GM06990 (cell line): ENCODE measurements around the gene MECP2.

ENCODE experiments used
- DNase-seq: peaks from one replicate; pipeline ENCODE4 v3.0.0-alpha.2; 2011; ENCODE audit not compliant: insufficient read length; ENCODE audit errors: extremely low read depth
- H3K27me3 ChIP-seq: replicated peaks from 2 replicates; pipeline ENCODE4 v1.6.0; 2011; ENCODE audit warnings: low read length; ENCODE audit not compliant: control insufficient read depth, insufficient read depth
- H3K36me3 ChIP-seq: 2 replicates; pipeline ENCODE4 v1.5.1; 2011; ENCODE audit warnings: low read length; ENCODE audit not compliant: control insufficient read depth, insufficient read depth
- H3K4me3 ChIP-seq: replicated peaks from 2 replicates; pipeline ENCODE4 v1.5.1; 2011; ENCODE audit warnings: low read depth, mild to moderate bottlenecking, control low read depth, low read length
- CTCF ChIP-seq: IDR thresholded peaks from 2 replicates; pipeline ENCODE4 v1.5.1; 2011; ENCODE audit warnings: low read length, control low read depth, mild to moderate bottlenecking, inconsistent platforms; ENCODE audit not compliant: insufficient read depth, poor library complexity, severe bottlenecking

MECP2 gene

GRCh38 chrX:154046940-154047610, 50.4 kb downstream of the MECP2 start:
- H3K36me3 ChIP-seq, result no peaks in the 10 kb centered on the region; the same call in 1 of the 2 replicates

DNA sequence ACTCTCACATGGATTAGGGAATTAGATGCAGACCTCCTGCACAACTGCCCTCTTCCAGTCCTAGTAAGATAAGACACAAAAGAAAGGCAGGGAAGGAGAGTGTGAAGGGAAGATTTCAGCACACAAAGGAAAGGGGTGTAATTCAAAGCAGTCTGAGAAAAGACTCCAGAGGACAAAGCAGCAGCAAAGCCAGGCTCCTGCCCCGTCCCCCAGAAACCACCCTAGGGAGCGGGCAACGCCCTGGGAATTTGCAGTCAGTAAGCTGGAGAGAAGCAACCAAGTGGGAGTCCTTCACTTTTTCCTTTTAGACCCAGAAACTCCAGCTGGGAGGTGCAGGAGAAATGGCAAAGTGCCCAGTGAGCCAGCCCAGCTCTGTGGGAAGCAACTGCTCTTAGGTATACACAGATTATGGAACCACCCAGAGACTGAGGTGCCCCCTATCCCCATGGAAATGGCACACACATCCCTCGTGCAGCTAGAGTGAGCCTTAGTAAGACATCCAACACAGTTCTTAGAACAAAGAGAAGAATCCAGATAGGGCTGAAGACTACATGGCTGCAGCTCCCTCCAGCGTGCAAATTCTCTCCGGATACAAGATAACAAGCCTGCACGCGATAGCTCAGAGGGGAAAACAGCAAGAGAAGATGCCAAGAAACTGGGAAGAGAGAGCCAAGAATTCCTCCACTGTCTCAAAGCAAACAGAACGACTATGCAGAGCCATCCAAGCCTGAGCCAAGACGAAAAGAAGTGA, 51.3 kb downstream of the MECP2 start:
- no peak overlapping the region for H3K4me3 ChIP-seq
- no peak for TF ChIP-seq CTCF
- DNase-seq, result no peak
- H3K27me3 ChIP-seq, result no peaks in the 10 kb centered on the region
- H3K36me3 ChIP-seq, result no peaks in the 10 kb centered on the region; the same call in 1 of the 2 replicates

More at GRCh38 chrX:154046940-154047610, 50.4 kb downstream of the MECP2 start:
- no peak overlapping the region for H3K4me3 ChIP-seq
- DNase-seq, result no peak
- no peak for TF ChIP-seq CTCF
- no peaks in the 10 kb centered on the region for H3K27me3 ChIP-seq

DNA sequence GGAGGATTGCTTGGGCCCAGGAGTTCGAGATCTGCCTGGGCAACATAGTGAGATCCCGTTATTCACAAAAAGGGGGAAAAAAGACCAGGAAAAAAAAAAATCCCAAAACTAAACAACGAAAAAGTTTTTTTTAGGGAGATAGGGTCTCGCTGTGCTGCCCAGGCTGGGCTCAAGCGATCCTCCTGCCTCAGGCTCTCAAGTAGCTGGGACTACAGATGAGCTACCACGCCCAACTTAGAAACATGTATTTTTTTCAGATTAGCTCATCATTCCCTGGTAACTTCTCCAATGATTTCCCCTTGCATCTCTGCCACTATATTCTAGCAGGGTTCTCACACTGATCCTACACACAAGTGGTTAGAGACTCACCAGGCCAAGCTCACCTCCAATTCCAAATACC, 53.4 kb downstream of the MECP2 start:
- no peak for DNase-seq
- no peak for TF ChIP-seq CTCF
- Histone ChIP-seq H3K4me3 (no peak overlapping the region), H3K27me3 (no peaks in the 10 kb centered on the region), H3K36me3 (no peaks in the 10 kb centered on the region; the same call in 1 of the 2 replicates)

DNA sequence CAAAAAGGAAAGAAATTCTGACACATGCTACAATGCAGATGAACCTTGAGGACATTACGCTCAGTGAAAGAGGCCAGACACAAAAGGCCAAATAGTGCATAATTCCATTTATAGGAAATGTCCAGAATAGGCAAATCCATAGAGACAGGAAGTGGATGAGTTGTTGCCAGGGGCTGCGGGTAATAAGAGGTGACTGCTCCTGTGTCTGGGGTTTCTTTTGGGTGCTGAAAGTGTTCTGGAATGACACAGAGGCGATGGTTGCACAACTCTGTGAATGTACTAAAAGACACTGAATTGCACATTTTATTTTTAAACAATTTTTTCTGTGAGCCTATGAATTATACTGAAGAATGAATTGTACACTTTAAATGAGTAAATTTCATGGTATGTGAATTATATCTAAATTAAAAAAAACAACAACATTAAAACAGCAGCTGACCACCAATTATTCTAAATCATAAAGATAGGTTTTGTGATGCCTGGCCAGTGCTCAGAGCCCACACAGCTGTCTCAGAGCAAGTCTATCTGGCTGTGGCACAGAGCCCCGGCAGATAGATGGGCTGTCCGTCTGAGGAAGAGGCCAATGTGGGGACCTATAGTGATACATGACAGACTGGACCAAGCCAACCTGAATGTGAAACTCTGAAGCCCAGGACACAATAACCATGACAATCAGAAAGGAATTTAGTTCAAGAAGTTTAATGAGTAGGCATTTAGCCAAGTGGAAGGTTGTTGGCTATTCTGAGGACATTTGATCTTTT, 54.3 kb downstream of the MECP2 start:
- no peak for DNase-seq
- no peaks in the 10 kb centered on the region for H3K27me3 ChIP-seq
- no peak for TF ChIP-seq CTCF
- H3K36me3 ChIP-seq, result no peaks in the 10 kb centered on the region
- H3K4me3 ChIP-seq, result no peak overlapping the region

DNA sequence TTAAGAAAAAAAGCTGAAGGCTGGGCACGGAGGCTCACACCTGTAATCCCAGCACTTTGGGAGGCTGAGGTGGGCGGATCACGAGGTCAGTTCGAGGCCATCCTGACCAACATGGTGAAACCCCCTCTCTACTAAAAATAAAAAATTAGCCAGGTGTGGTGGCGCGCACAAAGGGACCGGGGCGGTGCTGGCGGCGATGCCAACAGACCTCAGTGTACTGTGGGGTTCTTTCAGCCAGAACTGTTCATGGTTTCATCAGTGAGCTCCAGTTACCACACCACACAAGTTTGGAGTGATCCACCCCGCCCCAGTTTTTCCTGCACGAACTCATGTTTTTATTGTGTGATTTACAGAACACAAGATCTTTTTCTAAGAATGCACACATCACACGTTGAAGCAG, 56.7 kb downstream of the MECP2 start:
- no peak for DNase-seq
- no peak for TF ChIP-seq CTCF
- no peak overlapping the region for H3K4me3 ChIP-seq
- no peaks in the 10 kb centered on the region for H3K27me3 ChIP-seq
- no peaks in the 10 kb centered on the region for H3K36me3 ChIP-seq
